AG10803 (cell line): ENCODE data around the gene PLA2G12A.
A peak's percentile ranks its signal among the peaks of the same experiment; 100 is the strongest.

ENCODE experiments used
- DNase-seq: peaks from one replicate; pipeline ENCODE4 v3.0.0; 2010; ENCODE audit warnings: low read depth
- H3K4me3 ChIP-seq: 2 replicates; pipeline ENCODE4 v1.5.1; 2011; ENCODE audit warnings: mild to moderate bottlenecking, low read length, control low read depth
- TF ChIP-seq, protein P1 (sequence below): conservative IDR thresholded peaks from 2 replicates; pipeline ENCODE4 v1.5.1; 2011; ENCODE audit warnings: mild to moderate bottlenecking, low read length, control low read depth, inconsistent platforms

The PLA2G12A gene

DNA sequence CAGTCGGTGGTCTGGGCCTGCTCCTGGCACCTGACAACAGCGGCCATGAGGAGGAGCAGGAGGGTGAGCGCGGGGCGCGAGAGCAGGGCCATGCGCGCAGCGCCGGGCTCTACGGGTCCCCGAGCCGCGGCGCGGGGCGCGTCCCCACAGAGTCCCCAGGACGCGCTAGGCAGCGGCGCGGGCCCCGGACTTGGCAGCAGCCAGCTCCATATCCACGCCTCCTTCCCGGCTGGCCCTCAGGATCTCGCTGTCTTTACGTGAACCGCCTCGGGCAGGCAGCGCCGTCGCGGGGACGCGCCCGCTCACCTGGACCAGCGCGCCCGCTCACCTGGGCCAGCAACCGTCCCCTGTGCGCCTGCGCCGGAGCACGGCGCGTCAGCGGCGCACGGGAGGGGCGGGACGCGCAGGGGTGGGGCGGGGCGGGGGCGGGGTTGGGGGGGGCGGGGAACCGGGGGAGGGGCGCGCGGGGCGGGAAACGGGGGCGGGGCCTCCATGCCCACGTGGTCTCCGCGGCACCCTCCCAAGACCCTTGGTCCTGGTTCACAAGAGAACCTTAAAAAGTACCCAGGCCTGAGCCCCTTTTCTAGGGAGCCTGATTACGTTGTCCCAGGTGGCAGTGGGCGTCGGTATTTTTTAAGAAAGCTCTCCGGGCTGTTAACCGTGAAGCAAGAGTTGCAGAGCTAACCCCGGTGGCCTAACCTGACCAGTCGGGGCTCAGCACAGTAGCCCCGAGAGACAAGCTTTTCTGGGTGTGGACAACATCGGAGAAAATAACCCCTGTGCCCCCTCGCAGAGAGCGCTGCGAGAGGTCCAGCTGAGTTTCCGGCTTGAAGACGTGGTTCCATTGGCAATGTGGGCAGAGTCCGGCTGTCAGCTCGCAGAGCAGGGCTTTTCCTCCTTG lies at the start of gene PLA2G12A:
Gene PLA2G12A (minus strand): TSS at position 353 of the 901 bp plus-strand sequence. CDS start 261 bp downstream, at position 92.
- DNase-seq = peak; percentile 57
- TF ChIP-seq, protein P1, sequence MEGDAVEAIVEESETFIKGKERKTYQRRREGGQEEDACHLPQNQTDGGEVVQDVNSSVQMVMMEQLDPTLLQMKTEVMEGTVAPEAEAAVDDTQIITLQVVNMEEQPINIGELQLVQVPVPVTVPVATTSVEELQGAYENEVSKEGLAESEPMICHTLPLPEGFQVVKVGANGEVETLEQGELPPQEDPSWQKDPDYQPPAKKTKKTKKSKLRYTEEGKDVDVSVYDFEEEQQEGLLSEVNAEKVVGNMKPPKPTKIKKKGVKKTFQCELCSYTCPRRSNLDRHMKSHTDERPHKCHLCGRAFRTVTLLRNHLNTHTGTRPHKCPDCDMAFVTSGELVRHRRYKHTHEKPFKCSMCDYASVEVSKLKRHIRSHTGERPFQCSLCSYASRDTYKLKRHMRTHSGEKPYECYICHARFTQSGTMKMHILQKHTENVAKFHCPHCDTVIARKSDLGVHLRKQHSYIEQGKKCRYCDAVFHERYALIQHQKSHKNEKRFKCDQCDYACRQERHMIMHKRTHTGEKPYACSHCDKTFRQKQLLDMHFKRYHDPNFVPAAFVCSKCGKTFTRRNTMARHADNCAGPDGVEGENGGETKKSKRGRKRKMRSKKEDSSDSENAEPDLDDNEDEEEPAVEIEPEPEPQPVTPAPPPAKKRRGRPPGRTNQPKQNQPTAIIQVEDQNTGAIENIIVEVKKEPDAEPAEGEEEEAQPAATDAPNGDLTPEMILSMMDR = no peak
- peak within 1 kb of the TSS; percentile 72 for H3K4me3 ChIP-seq

DNA sequence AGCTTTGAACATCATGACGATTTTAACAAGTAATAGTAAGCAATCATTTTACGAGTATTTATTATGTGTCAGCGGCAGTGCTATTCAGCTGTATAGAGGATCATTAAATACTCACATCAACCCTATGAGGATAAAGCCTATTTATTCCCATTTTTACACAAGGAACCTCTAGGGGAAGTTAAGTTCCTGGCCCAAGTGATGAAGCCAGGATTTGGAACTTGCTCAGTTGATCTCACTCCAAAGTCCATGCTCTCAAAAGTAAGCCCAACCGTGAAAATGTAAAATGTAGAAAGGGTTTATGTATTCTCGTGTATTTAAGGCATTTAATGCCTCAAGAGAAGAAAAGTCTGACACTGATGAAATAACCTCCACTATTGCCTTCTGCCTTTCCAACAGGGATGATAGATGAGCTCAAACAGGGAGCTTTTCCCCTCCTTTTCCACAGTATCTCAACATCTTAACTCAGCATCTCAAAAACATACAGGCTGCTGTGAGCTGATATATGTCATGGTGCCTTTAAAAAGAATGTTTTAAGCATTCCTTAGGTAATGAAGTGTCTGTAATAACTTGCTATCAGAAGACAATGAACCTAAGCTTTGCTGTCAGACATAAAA lies 35.0 kb upstream of the PLA2G12A start:
- no peak overlapping the region for H3K4me3 ChIP-seq
- no peak for DNase-seq
- TF ChIP-seq, protein P1 = no peak

DNA sequence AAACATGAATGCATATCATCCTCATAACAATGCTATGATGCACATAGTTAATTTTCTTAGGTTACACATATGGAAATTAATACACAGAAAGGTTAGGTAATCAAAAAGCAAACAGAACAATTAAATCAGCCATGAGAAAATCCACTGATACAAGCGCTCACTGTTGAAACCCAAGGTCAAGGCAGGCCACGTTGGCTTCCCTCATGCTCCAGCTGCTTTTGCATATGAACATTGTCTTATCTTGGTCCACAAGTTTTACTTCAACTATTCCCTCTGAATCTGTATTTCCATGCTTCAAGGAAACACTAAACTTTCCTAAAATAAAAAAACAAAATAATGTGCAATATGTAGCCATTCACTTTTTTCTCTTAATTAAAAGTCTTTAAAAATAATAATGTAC lies 34.5 kb upstream of the PLA2G12A start:
- TF ChIP-seq, protein P1 = no peak
- H3K4me3 ChIP-seq = no peak overlapping the region
- no peak for DNase-seq

DNA sequence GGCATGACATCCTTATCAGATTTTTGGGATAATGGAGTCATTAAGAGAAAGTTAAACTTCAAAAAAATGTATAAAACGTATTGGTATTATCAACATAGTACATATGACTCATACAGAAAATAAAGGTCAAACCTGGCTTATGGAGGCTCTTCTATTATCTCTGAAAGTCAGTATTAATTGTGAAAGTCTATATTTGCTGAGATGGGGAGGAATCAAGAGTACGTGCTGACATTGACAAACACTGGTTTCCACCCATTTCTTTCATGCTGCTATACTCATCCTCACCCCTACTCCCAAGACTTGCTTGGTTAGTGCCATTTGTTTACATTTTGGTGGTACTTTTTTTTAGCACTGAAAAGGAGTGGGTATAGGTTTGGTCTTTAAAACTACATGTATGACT lies 30.8 kb upstream of the PLA2G12A start:
- DNase-seq = no peak

DNA sequence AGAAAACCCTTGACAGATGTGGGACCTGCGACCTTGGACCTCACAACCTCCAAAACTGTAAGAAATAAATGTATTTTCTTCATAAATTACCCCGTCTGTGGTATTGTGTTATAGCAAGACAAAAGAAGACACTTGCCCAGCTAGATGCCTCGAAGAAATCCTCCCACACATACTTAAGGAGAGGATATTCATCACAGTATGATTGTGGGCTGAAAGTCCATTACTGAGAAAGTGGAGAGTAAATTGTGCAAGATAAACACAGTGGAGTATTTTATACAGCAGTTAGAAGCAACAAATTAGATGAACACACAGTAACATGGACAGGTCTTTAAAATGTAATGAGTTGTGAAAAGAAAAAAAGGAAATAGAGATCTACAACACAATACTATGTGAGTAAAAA lies 25.8 kb upstream of the PLA2G12A start:
- TF ChIP-seq, protein P1 = no peak
- no peak overlapping the region for H3K4me3 ChIP-seq
- no peak for DNase-seq

More for the DNA sequence above, 30.8 kb upstream of the PLA2G12A start:
- no peak overlapping the region for H3K4me3 ChIP-seq
- TF ChIP-seq, protein P1 = no peak

DNA sequence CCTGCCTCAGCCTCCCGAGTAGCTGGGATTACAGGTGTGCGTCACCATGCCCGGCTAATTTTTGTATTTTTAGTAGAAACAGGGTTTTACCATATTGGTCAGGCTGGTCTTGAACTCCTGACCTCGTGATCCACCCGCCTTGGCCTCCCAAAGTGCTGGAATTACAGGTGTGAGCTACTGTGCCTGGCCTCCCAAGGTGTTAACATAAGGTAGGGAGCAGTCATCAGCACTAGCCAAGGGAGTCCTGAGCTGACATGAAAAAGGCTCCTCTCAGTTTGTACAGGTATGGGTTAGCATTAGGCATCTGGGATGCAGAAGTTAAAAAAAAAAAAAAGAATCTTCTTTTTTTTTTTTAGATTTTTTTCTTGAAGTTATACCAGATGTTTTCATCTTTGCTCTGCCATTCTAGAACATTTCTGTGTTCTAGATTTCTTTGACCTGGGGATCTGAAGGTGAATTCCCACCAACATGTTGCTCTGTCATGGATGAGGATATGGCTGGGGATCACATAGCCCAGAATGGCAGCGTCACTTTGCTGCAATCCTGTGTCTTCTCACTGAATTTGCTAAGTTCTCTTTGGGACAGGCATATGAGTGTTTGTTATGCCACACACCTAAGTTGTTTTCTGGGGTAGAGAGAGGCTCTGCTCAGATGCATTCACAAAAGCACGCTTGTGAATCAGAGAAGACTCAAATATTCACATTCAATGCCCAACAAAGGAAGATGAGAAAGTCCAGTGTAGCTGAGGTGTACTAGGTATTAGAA lies 24.4 kb upstream of the PLA2G12A start:
- no peak for DNase-seq
- TF ChIP-seq, protein P1 = no peak
- H3K4me3 ChIP-seq = no peak overlapping the region
